RKO (cell line): Measurements from ENCODE around the gene EPHA2.

Experiments
- DNase-seq: peaks from one replicate; pipeline ENCODE4 v3.0.0-alpha.2; 2016; ENCODE audit warnings: low spot score

Gene EPHA2

DNA sequence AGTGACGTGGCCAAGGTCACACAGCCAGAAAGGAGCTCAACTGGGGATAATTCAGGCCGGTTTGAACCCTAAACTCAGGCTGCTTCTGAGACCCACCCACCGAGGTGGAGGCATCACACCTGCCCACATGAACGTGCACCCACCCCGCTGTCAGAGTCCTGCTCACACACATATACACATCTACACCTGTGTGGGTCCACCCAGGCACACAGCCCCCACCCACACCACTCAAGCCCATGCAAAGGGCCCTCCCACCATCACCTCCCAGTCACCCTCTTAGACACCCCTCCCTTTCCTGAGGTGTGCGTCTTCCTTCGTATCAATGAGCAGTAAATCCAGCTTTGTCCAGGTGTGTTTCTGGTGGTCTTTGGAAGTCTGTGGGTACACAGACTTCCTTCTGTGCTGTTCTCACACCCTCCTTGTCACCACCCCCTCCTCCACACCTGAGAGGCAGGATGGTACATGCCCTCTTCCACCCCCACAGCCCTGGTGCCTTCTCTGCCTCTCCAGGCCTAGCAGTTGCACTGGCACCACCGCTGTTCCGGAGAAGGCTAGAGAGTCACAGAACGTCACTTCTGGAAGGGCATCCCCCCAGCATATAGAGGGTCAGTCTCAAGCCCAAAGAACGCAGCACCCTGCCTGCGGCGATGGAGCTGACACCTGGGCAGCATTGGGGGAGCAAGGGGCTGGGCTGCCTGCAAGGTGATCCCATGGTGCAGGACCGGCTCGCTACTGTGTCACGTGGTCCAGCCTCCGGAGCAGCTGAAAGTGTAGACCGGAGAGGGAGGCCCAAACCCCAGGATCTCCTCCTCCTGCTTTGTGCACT, 63.6 kb downstream of the EPHA2 start:
- no peak for DNase-seq

DNA sequence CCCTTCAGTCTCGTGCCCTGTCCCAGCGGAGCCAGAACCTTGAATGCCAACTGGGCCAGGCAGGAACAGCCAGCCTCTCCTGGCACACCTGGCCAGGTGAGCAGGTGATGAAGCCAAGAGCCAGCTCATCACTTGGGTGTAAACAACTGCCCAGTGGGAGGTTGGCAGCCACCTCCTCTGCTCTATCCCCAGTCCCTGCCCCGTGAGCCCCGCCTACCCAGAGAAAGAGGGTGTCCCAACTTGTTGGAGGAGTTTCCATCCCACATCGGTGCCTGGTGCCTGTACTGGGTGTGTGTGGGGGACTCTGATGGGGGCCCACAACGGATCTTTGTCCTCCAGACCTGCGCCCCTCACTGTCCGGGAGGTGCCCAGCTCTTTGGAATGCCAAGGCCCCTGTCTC, 64.6 kb downstream of the EPHA2 start:
- DNase-seq, result no peak

DNA sequence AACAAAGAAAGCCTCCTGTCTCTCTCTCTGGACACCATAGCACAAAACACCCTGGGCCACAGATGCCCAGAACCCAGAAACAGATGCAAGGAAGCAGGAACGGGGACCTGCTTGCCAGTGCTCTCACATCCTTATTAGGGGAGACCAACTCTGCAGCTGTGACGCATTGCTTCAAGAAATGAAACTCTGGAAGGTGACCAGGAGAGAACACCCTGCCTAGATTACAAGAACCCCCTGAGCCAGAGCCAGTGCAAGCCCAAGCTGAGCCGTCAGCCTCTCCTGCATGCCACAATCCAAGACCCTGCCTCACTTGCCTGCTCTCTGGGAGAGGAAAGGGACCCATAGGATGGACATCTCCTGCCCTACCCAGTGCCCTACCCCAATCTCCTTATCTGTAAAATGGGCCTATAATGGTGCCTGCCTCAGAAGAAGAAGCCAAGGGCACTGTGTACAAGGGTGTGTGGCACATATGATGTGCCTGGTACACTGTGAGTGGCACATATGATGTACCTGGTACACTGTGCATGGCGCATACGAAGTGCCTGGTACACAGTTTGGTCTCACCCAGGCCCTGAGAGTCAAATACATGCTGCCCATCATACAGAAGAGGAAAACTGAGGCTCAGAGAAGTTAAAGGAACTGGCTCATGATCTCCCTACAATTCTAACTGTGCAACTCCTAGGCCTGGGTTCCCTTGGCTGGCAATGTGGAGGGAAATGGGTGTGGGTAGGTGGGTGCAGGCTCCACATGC, 65.6 kb downstream of the EPHA2 start:
- DNase-seq, result no peak

DNA sequence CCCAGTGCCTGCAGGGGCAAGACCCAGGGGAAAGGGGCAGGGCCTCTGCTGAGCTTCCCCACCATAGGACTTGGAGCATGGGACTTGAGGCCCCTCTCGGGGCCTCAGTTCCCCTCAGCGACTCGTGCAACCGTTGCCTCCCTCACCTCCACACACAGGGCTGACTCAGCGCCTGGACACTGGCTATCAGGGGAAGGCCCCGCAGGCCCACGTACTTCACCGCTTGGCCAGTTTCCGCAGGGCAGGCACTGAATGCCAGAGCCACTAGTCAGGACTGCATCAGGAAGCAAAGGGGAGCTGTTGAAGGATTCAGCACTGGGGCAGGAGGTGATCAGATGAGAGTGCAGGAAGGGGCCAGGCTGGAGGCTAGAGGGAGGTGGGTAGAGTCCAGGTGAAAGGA, 66.9 kb downstream of the EPHA2 start:
- DNase-seq, result peak; percentile 66

DNA sequence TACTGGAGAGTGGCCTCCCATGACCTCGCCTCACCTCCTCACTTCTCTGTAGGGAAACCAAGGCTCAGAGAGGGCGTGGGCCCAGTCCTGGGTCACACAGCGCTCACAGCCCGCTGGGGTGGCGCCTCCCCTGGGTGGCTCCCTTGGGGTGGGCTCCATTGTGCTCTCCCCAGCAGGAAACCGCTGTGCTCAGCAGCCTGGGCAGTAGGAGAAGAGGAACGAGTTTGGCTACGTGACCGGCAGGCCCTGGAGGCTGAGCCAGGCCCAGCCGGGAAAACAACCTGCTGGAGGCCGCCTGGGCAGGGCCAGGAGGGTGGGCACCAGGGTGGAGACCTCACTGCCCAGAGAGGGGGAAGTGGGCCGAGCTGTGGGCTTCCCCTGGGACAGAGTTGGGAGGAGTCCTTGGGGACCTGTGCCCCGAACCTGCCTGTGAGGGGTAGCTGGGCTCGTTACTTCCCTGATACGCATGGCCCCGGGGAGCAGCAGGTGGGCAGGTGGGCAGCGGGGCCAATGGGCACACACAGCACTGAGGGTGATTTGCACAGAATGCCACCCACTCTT, 67.4 kb downstream of the EPHA2 start:
- no peak for DNase-seq

DNA sequence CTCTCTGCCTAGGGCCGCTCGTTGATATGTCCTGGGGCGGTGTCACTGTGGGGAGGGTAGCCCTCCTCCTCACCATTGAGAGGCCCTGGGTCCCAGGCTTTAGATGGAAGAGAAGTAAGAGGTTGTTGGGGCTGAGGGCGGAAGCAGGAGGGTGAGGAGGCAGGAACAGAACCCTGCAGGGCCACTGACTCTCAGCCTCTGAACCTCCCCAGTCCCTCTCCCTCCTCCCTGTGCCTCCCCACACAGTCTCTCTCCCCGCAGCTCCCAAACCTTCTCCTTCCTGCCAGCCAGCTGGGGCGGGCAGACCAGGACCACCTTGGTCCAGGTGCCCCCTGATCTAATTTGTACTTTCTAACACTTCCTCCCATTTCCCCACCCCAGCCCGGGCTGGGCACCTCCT, 68.1 kb downstream of the EPHA2 start:
- no peak for DNase-seq

DNA sequence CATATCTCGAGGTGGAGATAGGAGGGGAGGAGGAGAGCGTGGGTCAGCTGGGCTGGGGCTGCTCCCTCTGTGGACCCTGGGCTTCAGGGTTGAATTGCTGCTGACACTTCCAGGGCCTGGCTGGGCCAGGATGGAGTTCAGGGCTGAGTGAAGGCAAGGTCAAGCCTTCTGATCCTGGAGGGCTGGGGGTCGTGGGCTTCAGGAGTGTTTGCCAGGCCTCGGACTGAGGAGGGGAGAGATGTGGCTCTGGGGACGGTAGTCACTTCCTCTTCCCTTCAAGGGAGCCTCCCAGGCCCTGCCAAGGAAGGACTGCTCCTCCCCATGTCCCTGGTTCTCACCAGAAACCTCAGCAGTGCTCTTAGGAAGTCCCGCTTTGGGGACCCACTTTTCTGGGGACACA, 70.3 kb downstream of the EPHA2 start:
- no peak for DNase-seq

DNA sequence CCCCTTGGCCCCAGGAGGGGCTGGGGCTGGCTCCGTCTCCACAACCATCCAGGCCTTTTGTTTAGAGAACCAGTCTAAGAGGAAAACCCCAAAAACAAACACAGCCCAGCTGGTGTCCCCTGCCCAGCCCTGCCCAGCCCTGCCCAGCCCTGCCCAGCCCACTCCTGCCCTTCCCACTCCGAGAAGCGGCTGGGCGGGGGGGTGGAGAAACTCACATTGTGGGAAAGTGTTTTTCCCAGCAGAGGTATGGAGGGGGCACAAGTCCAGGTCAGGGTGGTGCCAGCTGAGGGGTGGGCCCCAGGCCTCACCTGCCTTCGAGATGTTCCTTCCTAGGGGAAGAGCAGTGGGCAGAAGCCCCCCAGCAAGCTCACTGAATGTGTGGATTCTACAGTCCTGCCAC, 72.4 kb downstream of the EPHA2 start:
- no peak for DNase-seq

DNA sequence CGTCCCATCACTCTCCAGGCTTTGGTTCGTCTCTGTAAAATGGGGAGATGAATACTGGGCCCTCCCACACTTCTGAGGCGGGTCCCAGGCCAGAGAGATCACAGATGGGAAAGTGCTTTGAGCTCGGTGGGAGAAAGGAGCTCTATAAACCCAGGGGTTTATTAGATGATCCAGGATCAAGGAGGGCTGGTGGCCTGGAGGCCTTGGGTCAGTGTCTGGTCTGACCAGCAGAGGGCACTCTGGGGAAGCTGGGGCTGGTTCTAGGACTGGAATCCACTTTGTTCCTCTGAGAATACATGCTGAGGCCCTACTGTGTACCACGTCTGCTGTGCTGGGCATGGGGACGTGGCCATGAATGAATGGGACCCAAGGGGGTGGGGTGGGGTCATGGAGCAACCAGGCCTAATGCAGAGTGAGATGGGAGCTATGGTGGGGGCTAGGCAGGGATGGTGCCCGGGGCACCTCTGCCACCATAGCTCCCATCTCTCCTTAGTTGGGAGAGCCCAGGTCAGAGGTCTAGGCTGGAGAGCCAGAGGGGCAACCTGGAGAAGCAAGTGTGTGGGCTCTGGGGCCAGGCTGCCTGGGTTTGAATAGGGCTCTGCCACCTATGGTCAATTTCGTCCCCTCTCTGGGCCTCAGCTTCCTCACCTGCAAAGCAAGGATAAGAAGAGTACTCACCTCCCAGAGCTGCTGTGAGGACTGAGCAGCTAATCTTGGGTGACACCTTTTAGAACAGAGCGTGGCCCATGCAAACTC, 73.4 kb downstream of the EPHA2 start:
- peak; percentile 56 for DNase-seq

DNA sequence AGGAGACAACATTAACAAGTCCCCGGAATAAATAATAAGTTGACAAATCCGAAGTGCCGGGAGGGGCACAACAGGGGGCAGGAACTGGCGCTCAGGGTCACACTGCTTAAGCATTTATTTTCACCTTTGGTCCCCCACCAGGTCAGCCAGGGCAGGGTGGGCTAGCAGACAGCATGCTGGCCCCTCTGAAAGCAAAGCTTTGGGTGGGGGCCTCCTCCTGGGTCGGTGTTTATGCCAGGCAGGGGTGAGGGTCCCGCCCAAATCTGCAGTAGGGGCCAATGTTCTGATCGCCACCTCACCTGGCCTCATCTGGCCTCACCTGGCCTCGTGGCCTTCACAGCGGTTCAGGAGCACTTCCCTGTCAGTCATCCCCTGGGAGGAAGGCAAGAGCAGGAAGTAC, 74.2 kb downstream of the EPHA2 start:
- DNase-seq, result no peak

DNA sequence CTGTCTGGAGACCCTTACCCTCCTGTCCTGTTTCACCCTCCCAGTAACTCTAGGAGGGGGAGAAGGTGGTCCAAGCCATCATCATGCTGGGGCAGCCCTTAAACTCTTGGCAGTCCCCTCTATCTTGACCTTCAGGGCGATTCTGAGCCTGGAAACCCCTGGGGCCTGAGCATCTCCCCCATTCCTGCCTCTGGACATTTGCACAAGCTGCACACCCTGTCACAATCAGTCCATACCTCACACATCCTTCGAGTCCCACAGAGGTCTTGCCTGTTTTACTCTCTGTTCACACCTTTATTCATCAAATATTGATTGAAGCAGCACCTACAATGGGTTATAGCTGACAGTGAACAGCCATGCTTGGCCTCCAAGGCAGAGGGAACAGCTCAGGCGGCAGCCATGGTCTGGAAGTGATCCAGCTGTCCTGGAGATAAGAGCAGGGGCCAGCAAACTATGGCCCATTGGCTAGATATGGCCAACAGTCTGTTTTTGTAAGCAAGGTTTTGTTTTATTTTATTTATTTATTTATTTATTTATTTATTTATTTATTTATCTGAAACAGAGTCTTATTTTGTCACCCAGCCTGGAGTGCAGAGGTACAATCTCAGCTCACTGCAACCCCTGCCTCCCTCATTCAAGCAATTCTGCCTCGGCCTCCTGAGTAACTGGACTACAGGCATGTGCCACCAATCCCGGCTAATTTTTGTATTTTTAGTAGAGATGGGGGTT, 75.3 kb downstream of the EPHA2 start:
- DNase-seq, result no peak

DNA sequence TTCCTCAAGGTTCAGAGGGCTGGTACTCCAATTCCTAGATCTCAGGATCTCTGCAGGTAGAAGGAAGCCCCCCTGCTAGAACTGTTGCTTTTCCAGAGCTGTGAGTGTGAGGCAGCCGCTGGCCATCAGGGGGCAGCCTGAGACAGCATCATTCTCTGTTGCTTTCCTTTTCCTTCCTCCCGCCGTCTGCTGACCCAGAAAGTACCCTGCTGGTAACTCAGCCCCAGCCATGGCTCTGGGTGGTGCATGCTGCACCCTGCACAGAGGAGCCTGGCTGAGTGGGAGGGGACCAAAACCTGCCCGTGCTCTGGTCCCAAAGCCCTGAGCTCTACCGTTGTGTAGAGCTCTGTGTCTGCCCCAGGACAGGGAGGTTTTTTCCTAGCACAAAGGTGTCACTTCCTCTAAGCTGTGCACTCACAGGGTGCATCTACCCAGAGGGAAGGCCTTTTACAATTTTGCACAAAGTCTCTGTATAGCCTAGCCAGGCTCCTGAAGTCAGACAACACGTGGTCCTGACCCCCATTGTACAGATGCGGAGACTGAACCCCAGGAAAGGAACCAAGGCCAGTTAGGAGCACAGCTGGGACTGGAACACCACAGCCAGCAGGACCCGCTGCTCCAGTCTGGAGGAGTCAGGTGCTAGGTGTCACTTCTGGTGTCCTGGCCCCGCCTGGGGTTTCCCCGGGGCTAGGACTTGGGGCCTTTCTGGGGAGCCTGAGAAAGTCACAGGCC, 76.8 kb downstream of the EPHA2 start:
- DNase-seq, result peak; percentile 80

DNA sequence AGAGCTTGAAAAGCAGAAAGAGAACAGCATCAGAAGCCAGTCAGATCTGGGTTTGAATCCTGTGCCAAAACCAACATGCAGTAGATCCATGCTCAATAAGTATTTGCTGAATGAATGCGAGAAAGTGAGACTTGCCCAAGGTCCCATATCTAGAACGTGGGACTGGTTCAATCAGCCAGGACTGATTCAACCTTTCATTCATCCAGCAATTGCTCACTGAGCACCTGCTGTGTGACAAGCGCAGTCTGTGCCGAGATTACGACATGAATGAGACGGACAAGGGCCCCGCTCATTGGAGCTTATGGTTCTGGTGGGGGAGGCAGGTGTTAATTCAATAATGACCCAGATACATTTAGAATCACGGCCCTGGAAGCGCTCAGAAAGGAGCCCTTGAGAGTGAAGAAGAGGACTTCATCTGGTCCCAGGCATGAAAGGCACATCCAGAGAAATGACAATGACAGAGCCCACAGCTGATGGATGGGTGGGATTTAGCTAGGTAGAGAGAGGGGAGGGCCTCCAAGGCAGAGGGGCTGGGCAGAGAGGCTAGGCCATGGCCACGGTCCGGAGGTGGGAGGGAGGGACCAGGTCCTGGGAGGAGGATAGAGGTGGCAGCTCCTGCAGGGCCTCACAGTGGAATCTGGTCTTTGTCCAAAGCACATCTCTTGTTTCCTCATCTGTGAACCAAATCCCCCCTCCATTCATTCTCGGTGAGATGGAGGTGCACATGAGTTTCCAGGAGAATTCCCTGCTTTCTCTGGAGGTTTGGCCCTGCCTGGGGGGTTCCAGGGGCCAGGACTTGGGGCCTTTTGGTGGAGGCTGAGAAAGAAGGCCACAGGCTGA, 78.2 kb downstream of the EPHA2 start:
- peak; percentile 31 for DNase-seq

DNA sequence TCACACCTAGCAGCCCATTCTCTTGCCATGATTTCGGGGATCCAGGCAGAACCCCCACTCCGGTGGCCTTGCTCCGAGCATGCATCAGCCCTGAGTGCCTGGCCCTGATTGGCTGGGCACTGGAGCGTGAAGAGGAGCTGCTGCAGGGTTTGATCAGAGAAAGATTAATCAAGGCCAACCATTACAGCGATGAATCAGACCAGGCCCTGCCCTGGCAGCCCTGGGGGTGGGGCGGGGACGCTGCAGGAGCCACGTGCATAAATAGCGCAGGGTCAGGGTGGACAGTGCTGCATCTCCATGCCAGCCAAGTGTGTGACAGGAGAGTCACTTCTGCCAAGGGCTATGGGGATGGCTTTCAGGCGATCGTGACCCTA, 79.0 kb downstream of the EPHA2 start:
- no peak for DNase-seq

DNA sequence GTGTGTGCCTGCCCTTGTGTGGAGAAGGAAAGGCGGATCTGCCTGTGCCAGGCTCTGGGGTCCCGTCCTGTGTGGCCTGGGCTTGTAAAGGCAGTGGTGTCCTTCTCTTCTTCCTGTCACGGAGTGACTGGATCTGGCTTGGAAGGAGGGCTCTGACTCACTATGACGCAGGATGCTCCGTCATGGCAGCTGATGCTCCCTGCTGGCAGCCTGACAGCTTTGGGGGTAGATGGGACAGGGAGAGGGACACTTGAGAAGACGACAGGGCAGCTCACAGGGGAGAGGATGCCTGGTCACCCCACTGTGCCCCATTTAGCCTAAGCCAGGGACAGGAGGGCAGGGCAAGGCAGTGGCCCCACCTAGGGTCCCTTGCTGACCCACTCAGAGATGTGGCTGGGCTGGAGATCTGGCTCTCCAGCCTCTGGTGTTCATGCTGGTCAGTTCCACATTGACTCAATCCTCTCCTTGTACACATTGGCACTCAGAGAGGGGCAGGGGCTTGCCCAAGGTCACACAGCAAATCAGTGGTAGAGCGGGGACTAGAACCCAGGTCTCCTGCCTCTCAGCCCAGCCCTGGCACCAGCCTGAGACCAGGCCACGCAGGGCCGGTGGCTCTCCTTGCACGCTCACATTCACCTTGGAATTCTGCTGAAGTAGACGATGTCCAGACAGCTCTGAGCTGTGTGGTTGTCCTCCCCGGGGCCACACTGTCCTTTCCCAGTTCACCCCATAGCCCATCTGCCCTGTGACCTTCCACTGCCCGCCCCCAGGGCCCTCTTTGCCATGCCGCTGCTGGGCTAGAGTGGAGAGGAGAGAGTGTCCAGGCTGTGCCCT, 79.6 kb downstream of the EPHA2 start:
- DNase-seq, result peak; percentile 93

DNA sequence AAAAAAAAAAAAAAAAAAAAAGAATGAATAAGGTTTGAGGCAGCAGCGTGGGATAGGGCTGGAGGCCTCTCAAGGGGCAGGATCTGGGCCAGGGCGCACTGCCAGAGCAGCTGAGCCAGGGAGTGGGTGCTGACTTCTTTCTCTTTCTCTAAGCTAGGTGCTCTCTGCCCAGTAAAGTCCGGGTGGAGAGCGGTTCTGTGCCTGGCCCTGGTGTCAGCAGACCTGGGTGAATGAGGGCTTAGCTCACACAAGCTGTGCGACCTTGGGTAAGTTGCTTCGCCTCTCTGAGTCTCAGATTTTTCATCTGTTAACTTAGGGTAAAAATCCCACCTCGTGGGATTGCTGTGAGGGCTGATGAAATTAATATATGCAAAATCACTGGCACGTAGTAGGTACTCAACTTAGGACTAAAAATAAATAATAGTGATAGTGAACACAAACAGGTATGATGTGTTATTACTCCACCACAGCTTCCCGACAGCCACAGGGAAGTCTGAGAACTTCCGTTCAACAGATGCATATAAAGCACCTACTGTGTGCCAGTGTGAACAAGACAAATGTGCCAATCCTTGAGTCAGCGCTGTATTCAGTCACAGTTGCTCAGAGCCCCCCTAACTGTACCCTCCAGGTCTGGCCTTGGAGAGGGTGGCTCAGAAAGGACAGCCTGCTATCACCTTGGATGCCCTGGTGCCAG, 80.4 kb downstream of the EPHA2 start:
- peak; percentile 77 for DNase-seq
